LNCAP (cell line): Measurements from ENCODE around the gene TBC1D1.

Experiments
- TF ChIP-seq, protein P1 (sequence below): fragments of 450-650 bp; IDR thresholded peaks from 2 replicates; pipeline ENCODE4 v1.5.1; 2017; ENCODE audit warnings: mild to moderate bottlenecking

The TBC1D1 gene

DNA sequence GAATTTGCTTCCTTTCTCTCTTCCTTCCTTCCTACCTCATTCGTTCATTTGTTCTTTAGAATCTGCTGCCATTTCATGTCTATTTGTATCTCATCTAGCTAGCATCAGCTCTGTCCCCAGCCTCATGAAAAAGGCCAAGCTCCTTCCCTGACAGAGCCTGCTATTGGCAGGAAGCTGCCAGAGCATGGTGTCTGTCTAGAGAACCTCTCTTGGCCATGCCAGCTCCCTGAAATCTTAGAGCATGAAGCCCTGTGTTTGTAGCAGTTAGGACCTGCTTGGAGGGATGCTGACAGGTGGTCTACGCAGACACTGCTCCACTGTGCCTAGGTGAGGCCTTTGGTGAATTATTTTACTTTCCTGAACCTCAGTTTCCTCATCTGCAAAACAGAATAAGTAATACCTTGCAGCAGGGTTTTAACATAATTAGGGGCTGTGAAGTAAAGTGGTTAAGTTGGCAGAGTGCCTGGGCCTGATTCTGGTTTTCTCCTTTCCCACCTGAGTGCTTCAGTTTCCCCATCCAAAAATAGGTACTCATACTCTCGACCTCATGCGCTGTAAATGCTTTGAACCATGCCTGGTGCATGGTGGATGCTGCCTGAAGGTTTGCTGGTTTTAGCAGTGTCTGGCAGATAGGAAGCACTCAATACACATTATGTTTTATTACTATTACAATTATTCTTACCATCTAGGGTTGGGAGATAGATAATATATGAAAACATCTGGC, 74.0 kb downstream of the TBC1D1 start:
- TF ChIP-seq, protein P1, sequence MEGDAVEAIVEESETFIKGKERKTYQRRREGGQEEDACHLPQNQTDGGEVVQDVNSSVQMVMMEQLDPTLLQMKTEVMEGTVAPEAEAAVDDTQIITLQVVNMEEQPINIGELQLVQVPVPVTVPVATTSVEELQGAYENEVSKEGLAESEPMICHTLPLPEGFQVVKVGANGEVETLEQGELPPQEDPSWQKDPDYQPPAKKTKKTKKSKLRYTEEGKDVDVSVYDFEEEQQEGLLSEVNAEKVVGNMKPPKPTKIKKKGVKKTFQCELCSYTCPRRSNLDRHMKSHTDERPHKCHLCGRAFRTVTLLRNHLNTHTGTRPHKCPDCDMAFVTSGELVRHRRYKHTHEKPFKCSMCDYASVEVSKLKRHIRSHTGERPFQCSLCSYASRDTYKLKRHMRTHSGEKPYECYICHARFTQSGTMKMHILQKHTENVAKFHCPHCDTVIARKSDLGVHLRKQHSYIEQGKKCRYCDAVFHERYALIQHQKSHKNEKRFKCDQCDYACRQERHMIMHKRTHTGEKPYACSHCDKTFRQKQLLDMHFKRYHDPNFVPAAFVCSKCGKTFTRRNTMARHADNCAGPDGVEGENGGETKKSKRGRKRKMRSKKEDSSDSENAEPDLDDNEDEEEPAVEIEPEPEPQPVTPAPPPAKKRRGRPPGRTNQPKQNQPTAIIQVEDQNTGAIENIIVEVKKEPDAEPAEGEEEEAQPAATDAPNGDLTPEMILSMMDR, result no peak

DNA sequence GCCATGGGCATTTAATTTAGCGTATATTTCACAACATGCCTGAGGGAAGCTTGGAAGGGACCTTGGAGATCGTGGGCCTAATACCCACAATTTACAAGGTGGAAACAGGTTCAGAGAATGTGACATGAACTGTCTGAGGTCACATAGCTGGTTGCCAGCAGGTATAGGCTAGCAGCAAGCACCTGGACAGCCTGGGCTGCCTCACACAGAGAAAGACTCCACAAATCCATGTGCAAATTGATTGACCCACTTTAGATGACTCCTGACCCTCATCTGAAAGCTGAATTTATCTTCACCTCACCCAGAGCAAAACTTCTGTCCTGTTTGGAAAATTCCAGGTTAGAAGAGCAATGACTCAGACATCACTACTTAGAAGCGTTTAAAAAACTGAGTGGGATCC, 75.2 kb downstream of the TBC1D1 start:
- TF ChIP-seq, protein P1, result no peak

DNA sequence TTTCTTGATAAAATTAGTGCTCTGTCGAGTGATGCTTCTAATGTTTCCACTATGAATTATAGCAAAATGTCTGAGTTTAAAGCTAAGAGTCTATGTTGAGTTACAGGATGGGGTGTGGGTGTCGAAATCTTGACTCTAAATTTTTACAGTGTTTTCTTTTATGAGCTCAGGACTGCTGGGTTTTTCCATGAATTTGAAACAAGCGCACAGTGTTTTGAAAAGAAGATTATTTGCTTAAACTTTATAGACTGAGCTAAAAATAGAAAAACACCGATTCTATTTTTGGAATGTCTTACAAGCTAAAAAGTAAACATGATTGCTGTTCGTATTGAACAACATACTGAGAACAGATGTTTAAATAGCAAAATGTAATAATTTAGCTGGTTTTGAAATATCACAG, 76.9 kb downstream of the TBC1D1 start:
- TF ChIP-seq, protein P1, result no peak

DNA sequence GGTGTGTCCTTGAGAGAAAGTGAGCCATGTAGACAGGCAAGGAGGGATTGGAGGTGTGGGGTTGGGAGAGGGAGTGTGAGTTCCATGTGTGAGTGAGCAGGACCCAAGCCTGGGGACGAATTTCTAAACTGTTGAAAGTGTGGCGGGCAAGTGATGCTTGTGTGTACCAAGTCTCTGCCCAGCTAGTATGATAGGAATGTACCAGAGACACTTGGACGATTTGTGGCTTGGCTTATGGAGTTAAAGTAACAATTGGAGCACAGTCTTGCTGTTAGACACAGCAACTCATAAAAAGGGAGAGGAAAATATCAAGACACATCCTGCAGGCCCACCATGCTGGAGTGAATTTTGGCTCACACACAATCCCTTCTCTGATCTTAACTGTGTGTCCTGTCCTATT, 77.9 kb downstream of the TBC1D1 start:
- TF ChIP-seq, protein P1, result no peak

DNA sequence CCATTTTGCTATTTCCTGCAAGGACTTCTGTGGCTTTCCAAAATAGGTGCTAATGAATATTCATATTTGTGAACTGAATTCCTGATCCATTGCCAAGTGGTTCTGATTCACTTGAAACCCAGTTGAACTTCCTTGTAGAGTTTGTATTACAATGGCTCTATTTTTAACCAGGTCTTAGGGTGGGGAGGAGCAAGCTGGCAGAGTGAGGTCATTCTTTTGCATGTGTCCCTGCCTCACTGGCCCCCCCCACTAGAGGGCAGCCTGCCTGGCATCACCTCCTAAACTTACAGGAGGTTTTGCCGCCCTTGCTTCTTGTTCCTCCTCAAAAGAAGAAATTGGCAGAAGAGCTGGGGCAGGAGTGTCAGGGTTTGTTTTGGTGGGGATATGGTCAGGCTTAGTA, 79.8 kb downstream of the TBC1D1 start:
- TF ChIP-seq, protein P1, result peak; percentile 37; the same call in 1 of the 2 replicates

DNA sequence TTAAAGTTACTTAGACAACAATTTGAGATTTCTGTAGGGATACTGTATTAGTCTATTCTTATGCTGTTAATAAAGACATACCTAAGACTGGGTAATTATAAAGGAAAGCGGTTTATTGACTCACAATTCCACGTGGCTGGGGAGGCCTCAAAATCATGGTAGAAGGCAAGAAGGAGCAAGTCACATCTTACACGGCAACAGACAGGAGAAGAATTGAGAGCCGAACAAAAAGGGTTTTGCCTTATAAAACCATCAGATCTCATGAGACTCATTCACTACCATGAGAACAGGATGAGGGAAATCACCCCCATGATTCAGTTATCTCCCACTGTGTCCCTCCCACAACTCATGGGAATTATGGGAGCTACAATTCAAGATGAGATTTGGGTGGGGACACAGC, 80.3 kb downstream of the TBC1D1 start:
- TF ChIP-seq, protein P1, result no peak

DNA sequence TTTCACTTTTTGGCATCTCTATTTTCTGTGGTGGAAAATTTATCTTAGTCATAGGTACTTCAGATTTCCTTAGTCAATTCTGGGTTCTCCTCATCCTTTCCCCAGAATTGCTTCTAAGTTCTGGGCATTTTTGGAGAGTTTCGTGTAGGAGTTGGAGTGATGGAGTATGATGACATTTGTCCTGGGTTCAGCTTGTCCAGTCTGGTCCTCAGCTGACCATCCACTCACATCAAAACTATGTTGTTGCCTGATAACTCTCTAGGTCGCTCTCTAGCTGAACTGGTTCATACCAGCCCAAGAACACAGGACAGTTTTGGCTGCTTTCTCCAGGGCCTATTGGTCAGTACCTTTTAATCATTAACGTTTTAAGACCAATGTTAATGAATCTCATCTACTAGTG, 82.6 kb downstream of the TBC1D1 start:
- TF ChIP-seq, protein P1, result no peak

DNA sequence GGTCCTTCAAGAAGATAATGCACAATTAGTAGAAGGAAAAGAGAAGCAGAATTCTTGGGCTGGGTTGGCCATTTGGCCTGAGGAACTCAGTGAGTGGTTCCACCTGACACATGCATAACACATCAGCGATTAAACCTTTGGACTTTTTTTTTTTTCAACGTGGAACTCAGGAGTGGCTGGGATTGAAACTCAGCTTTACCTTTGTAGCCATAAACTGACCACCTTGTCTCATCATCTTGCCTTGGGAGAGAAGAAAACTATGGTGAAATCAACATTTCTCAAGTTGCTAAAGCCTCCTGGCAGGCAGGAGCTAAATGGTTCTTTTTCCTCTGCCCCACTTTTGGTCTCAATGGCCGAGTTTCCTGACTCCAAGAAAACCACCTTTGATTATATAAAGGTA, 85.6 kb downstream of the TBC1D1 start:
- TF ChIP-seq, protein P1, result no peak
